Measurements from ENCODE around the gene EXT2.

The EXT2 gene

GRCh38 chr11:44095506-44096359 lies at the start of gene EXT2:
Gene EXT2, plus strand, starts transcription at chr11:44095678. Its CDS starts 12,035 bp downstream, at chr11:44107713.
- peak; percentile 95 for DNase-seq

DNA sequence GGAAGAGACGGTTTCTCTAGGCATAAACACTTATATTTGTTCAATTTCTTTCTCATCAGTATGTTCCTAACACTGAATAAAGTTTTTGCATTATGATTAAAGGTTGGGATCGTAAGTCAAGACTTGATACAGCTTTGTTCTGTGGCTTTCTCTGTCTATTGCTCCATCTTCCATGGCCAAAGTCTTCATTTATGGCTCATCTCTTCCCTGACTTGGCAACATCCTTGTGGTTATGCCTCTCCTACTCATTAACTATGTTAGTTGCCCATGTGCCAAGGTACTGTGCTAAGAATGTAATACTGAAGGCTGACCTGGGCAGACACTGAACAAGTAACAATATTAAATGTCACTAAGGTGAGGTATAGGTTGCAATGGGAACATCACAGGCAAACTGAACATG lies 49.3 kb upstream of the EXT2 start:
- DNase-seq = no peak

GRCh38 chr11:44047298-44047697 lies 48.2 kb upstream of the EXT2 start:
- DNase-seq = no peak

DNA sequence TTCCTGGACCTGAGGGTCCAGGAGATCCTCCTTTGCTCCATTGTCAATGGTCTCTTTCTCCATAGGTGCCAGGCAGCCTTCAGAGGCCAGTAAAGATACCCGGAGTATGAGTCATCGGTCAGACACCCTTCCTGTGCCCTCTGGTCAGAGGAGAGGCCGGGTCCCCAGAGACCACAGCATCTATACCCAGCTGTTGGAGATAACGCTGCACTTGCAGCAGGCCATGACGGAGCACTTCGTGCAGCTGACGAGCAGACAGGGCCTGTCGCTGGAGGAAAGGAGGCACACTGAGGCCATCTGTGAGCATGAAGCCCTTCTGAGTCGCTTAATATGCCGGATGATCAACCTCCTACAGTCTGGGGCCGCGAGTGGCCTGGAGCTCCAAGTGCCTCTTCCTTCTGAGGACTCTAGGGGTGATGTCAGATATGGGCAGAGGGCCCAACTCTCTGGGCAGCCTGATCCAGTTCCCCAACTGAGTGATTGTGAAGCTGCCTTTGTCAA lies 47.5 kb upstream of the EXT2 start, which contains the start of gene ACCSL:
Gene ACCSL (plus strand): TSS at position 51 of the 501 bp plus-strand sequence. CDS start 56 bp downstream, at position 107.
- no peak for DNase-seq

- DNase-seq = peak; percentile 9
Measured at GRCh38 chr11:44049832-44050231, 45.6 kb upstream of the EXT2 start.

DNA sequence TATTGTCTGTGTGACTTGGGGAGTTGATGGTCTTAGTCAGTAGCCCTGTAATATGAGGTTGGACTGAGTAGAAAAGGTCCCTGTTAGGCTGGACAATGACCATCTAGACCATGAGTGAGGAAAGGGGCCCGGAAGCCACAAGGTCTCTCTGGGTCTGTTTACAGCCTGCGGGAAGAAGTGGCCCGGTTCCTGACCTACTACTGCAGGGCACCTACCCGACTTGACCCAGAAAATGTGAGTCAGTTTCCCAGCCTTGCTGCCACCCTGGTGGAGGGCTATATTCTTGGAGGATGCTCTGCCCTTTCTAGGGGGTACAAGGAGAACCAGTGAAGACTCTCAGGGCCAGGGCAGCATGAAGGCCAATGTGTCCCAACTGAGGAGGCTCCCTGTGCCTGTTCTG lies 44.3 kb upstream of the EXT2 start:
- DNase-seq = peak; percentile 24

- DNase-seq = peak; percentile 21
Measured at GRCh38 chr11:44057340-44057739, 38.1 kb upstream of the EXT2 start.

DNA sequence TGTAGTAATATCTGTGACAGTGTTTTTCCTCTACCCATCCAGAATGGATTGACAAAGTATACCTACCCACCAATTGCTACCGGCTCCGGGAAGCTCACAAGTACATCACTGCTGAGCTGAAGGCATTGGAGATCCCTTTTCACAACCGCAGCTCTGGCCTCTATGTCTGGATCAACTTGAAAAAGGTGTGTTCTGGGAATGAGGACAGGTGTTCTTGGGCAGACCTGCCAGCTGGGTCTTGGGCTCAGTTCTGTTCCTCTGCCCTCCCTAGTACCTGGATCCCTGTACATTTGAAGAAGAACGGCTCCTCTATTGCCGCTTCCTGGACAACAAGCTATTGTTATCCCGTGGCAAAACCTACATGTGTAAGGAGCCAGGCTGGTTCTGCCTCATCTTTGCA lies 37.2 kb upstream of the EXT2 start:
- DNase-seq = peak; percentile 21

- no peak for DNase-seq
Measured at GRCh38 chr11:44065161-44065661, 30.3 kb upstream of the EXT2 start.

- DNase-seq = peak; percentile 95
Measured at GRCh38 chr11:44065841-44066731, 29.4 kb upstream of the EXT2 start, which contains the start of gene ACCS. Gene ACCS, plus strand, starts transcription at chr11:44066270. Its CDS starts 1,358 bp downstream, at chr11:44067628.

GRCh38 chr11:44066732-44067141 lies 28.7 kb upstream of the EXT2 start:
- DNase-seq = no peak

- no peak for DNase-seq
Measured at GRCh38 chr11:44067266-44067665, 28.2 kb upstream of the EXT2 start.

DNA sequence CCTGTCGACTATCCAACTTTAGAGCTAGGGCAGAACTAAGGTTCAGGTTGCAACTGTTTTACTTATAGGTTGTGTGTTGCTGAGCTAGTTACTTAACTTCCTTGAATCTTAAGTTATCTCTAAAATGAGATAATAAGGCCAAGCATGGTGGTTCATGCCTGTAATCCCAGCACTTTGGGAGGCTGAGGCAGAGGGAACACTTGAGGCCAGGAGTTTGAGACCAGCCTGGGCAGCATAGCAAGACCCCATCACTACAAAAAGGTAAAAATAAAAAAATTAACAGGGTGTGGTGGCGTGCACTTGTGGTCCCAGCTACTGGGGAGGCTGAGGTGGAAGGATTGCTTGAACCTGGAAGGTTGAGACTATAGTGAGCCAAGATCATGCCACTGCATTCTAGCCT lies 27.3 kb upstream of the EXT2 start:
- no peak for DNase-seq

GRCh38 chr11:44071157-44071556 lies 24.3 kb upstream of the EXT2 start:
- DNase-seq = no peak

- no peak for DNase-seq
Measured at GRCh38 chr11:44072757-44073658, 22.5 kb upstream of the EXT2 start.

- no peak for DNase-seq
Measured at GRCh38 chr11:44078794-44079193, 16.7 kb upstream of the EXT2 start.

DNA sequence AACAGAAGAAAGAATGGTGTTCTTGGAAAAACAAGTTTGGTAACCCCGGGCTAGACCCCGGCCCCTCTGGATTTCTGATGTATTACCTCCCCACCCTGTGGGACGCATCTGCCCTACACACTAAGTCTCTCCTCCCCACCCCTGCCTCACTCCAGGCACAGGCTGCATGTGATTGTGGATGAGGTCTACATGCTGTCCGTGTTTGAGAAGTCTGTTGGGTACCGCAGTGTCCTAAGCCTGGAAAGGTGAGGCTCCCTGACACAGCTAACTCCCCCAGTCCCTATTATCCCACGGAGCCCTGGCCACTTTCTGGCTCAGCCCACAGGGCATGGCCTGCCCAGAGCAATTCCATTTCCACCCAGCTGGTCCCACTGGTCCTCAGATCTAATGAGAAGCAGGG lies 16.1 kb upstream of the EXT2 start:
- DNase-seq = no peak

- no peak for DNase-seq
Measured at GRCh38 chr11:44080951-44081350, 14.5 kb upstream of the EXT2 start.

DNA sequence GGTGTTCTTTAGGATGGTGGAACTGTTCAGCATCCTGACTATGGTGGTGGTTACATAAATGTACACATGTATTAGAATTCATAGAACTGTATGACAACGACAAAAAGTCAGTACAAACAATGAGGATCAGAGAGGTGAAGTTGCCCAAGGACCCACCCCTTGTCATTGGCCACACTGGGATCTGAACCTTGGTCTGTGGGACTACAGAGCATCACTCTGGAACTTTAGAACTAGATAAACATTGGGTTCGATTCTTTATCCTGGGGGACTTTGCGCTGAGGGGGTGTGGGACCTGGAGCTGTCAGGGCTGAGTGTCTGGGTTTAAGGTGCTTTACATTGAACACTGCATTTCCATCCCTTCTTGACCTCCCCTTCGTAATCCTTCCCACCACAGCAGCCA lies 12.8 kb upstream of the EXT2 start:
- DNase-seq = no peak

DNA sequence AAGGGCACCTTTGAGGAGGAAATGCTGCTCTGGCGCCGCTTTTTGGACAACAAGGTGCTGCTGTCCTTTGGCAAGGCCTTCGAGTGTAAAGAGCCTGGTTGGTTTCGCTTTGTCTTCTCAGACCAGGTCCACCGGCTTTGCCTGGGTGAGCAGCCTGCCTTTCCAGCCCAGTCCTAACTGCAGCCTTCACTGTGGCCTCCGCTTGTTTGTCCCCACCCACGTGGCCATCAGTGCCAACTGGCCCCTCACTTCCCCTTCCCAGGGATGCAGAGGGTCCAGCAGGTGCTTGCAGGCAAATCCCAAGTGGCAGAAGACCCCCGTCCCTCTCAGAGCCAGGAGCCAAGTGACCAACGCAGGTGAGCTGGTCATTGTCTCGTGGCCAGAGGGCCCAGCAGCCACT lies 12.0 kb upstream of the EXT2 start:
- no peak for DNase-seq

- no peak for DNase-seq
Measured at GRCh38 chr11:44083906-44084305, 11.6 kb upstream of the EXT2 start.

- no peak for DNase-seq
Measured at GRCh38 chr11:44085330-44085729, 10.1 kb upstream of the EXT2 start.

Measured in activated effector memory CD4-positive, alpha-beta T cell treated with anti-CD3 and anti-CD28 coated beads, Interleukin-2, amount 50 U/mL, for 16 hours (primary cell).